Lung microvascular endothelial cell (primary cell): ENCODE measurements around the gene PSG11. TPM values are rescaled to one million over a fixed set of nuclear protein-coding genes. Genes with fewer than 3 reads are reported as not detected.
"Not testable (repeated sequence)": the region's sequence is repeated elsewhere in the genome, so short reads cannot be mapped to it uniquely, and the experiment has no call there.

Experiments
- DNase-seq, 2 donors: peaks; one replicate each; pipeline versions ENCODE4 v3.0.0 to v3.0.0-alpha.2; 2010; ENCODE audit warnings: low read depth in 2 of 2
- total RNA-seq: library from RNA; depleted of rRNA; stranded (reverse); fragments of >200 nt; gene quantifications from 2 replicates; pipeline ENCODE4 v1.2.1, GENCODE V29; 2014

The PSG11 gene
- total RNA-seq, 1 donor from 2014 or later, result not detected

GRCh38 chr19:42989186-42989585 lies 37.1 kb downstream of the PSG11 start:
- DNase-seq, result not testable (repeated sequence)

DNA sequence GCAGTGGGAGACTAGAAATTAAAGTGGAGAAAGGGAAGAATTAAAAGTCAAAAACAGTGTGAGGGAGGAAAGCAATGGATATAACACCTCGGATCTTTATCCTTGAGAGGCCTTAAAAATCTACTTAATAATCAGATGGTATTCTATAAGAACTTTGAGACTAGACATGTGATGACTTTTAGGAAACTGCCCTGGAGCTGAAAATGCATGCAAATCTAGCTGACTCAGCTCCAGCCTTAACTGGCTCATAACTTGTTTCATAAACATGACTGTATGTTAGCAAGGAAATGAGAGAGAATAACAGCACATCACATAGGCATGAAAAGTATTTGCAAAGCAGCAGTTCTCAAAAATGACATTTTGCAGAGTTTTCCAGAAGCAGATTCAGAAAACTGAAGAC lies 38.1 kb downstream of the PSG11 start:
- not testable (repeated sequence) for DNase-seq

GRCh38 chr19:42985588-42985987 lies 40.7 kb downstream of the PSG11 start:
- DNase-seq, result peak in 1 of 2 donors; percentile 1

- not testable (repeated sequence) for DNase-seq
Observed at GRCh38 chr19:42982111-42982510, 44.2 kb downstream of the PSG11 start.

- not testable (repeated sequence) for DNase-seq
Observed at GRCh38 chr19:42971451-42971850, 54.8 kb downstream of the PSG11 start.

GRCh38 chr19:42965176-42965575 lies 61.1 kb downstream of the PSG11 start:
- no peak for DNase-seq

GRCh38 chr19:42961119-42961518 lies 65.2 kb downstream of the PSG11 start:
- no peak for DNase-seq

Other genes with a start within 250 kb of the PSG11 start
- 0.22 TPM in 1 of 2 replicates, not detected in the other for gene PSG1, start 146.8 kb downstream of the PSG11 start, total RNA-seq
- gene PSG6, start 108.6 kb downstream of the PSG11 start, total RNA-seq, result not detected in 2 replicates
- gene PSG7, start 89.3 kb downstream of the PSG11 start, total RNA-seq, result not detected in 2 replicates
- gene PSG2, start 56.2 kb upstream of the PSG11 start, total RNA-seq, result not detected in 2 replicates
- not detected in 2 replicates for gene PSG5, start 160.1 kb upstream of the PSG11 start, total RNA-seq
- 0.40 TPM in 1 of 2 replicates, not detected in the other for gene PSG4, start 179.2 kb upstream of the PSG11 start, total RNA-seq
- gene PSG9, start 243.1 kb upstream of the PSG11 start, total RNA-seq, result not detected in 2 replicates